HG02610 (cell line): Measurements from ENCODE around the gene GNL3L.
"Not testable (repeated sequence)": the region's sequence is repeated elsewhere in the genome, so short reads cannot be mapped to it uniquely, and the experiment has no call there.

Experiments used
- ATAC-seq: cut with Tn5 transposase; IDR thresholded peaks from one replicate; pipeline ENCODE4 v1.9.1; 2021; ENCODE audit warnings: mild to moderate bottlenecking, moderate library complexity; ENCODE audit not compliant: unreplicated experiment

The GNL3L gene, protein sequence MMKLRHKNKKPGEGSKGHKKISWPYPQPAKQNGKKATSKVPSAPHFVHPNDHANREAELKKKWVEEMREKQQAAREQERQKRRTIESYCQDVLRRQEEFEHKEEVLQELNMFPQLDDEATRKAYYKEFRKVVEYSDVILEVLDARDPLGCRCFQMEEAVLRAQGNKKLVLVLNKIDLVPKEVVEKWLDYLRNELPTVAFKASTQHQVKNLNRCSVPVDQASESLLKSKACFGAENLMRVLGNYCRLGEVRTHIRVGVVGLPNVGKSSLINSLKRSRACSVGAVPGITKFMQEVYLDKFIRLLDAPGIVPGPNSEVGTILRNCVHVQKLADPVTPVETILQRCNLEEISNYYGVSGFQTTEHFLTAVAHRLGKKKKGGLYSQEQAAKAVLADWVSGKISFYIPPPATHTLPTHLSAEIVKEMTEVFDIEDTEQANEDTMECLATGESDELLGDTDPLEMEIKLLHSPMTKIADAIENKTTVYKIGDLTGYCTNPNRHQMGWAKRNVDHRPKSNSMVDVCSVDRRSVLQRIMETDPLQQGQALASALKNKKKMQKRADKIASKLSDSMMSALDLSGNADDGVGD

DNA sequence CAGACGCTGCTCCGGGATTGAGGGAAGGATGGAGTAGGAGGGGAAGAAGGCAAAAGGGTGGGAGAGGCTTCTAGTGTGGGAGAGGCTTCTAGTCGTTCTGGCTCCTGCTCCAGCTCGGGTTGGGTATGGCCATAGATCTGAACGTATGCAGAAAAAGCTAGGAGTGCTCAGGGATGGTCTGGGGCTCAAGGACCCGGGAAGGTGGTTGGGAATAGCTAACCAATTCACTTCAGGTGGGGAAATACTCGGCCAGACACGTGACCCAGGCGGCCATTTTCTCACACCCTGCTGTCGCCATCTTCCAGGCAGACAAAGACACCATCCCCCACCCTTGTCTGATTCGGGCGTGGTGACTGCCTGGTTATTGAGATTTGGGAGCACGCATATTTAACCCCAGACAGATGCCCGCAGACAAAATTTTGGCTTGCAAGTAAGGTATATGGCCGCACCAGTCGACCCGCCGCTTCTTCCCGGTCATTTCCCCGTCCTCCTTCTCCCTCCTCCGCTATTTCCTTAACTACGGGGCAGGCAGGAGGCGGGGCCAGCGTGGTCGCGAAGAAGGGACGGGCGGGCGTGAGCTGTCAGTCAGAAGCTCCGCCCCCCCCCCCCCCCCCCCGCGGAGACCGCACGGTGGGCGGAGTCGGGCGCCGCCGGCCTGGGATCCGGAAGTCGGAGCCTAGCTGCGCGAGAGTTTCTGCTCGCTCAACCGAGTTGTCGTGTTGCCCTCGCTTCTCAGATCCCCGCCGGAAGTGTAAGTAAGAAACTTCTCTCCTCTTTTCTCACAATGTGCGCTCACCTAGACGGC is at the start of gene GNL3L:
Gene GNL3L (plus strand): TSS at position 668 of the 805 bp plus-strand sequence. CDS start 2,348 bp downstream, outside the sequence.
- ATAC-seq = peak; percentile 88

DNA sequence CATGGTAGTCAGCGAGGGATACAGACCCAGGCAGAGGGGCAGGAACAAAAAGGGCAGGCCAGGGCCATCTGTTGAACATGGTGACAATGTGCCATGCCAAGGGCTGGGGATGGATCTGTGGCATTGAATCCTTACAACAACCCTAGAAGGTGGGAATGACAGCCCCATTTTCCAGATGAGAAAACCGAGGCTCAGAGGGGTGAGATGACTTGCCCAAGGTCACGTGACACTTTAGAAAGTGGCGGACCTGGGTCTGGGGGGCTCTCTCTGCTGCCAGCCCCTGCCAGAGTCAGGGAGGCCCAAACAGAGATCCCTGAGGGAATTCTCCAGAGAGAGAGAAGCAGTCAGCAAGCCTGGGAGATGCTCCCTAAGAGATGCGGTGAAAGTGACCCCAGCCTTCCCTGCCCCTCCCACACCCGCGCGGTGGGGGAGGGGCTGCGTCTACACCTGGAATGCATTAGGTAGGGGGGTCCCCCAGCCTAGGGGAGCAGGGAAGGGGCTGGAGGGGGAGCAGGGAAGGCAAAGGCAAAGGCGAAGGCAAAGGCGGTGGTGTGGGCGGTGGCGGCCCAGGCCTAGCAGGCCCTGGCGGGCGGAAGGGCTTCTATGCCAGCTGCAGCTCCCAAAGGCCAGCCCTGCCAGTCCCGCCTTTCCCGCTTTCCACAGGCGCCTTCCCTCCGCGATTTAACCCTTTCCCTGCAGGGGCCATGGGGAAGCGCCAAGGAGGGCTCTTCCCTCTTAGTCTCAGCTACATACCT is 47.0 kb upstream of the GNL3L start:
- ATAC-seq = no peak

DNA sequence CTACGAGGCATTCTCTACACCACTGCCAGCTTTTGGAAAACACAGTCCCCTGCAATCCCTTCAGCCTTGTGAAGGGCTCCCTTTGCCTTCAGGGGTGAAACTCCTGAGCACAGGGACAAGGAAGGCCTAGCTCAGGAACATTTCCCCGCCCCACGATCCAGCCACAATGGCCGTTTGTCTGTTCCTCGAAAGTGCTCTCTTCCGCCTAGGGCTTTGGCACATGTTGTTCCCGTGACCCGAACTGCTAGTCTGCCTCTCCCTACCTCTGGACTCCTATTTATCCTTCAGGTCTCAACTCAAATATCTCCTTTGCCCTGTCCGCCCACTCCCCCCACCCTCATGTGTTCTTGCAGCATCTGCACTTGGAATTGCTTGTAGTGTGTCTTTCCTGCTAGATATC is 46.1 kb upstream of the GNL3L start:
- no peak for ATAC-seq

DNA sequence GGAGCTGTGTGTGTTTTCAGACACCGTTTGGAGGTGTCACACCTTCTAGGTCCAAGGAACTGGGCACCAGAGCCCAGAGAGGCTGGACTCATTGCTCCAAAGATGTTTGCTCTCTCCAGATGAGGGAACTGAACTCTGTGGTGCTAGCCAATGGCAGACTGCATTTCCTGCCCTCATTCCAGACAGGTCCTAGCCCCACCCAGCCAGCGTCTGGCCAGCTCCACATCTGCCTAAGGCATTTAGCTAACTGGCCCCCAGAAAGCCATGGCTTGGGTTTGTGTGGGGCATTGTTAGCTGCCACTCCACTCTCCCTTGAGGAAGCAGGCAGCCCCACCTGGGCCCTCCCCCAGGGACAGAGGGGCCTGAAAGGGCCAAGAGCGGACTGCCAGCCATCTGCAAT is 45.4 kb upstream of the GNL3L start:
- ATAC-seq = no peak

DNA sequence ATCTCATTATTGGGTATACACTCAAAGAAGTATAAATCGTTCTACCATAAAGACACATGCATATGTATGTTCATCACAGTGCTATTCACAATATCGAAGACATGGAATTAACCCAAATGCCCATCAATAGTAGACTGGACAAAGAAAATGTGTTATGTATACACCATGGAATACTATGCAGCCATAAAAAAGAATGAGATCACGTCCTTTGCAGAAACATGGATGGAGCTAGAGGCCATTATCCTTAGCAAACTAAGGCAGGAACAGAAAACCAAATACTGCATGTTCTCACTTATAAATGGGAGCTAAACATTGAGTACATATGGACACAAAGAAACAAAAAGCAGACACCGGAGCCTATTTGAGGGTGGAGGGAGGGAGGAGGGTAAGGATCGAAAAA is 40.2 kb upstream of the GNL3L start:
- not testable (repeated sequence) for ATAC-seq

DNA sequence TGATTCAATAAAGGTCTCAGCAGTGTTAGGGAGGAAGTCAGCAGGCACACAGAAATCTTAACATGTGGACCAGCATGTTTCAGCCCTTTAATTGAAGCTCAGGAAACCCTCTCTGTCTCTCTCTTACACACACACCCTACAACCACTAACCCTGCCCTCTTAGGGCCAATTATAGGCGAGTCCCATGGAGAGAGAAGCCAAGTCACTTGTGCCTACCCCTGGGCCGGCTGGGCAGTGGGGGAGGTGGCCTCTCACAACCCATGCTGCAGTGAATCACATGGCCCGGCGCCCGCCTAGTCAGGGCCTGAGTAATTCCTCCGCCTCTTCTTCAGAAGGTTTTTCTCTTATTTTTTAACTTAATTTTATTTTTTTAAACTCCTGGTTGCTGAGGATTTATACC is 37.7 kb upstream of the GNL3L start:
- ATAC-seq = no peak

DNA sequence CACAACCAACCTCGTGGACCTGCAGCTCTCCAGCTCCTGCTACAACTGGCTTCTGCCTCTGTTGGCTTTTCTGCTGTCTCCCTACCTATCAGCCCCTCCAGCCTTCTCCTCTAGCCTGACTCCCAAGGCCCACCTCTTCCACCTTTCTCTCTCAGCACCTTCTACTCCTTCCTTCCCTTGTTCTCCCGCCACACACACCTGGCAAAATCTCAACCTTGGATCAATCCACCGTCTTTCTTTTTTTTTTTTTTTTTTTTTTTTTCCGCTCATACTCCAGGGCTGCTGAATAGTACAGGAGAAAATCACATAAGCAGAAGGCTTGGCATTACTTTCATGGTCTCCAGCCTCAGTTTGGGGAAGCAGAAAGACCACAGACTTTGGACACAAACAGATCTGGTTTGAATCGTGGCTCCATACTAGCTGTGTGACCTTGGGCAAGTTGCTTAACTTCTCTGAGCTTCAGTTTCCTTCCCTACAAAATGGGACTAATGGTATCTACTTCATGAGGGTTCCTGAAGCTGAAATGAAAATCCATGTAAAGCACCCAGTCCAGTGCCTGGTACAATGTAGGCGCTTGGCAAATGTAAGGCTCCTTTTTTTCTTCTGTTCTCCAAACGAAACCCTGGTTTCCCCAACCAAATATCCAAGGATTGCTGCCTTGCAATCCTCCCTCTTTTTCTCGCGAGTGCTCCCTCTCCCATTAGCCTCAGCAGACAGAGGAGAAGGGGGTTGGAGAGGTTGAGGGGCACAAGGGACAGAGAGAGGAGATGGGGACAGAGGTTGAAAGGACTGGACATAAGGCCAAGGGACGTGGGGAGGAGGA is 35.6 kb upstream of the GNL3L start:
- no peak for ATAC-seq

DNA sequence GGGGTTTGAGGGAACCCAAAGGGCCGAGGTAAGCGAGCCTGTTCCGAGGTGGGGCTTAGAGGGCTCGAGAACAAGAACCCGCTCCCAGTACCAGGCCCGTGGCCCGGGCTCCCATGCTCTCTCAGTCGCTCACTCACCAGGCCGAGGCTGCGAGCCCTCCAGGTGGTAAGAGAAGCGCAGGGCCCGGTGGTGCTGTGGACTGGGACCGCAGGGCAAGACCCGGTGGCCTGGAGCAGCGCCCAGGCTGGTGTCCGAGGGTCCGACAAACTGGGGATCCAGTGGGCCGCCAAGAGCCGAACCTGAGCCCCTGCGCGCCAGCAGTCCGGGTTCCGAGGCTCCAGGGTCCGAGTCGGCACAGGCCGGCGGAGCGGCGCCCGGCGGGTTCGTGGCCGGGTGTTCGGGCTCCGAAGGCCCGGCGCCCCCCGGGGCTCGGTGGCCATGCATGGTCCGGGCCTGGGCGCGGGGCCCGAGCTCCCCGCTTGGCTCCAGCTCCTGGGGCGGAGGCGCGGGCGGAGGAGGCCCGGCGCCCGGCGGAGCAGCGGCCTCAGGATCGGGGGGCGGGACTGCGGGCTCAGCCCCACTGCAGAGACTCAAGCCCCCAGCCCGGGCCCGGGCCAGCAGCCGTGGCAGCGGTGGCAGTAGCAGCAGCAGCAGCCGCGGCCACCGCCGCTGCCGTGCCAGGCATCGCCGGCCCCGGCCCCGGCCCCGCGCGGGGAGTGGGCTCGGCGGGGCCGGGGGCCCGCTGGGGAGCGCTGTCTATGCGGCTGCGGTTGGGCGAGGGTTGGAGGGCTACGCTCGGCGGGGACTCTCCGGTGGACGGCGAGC is 34.8 kb upstream of the GNL3L start:
- ATAC-seq = no peak

DNA sequence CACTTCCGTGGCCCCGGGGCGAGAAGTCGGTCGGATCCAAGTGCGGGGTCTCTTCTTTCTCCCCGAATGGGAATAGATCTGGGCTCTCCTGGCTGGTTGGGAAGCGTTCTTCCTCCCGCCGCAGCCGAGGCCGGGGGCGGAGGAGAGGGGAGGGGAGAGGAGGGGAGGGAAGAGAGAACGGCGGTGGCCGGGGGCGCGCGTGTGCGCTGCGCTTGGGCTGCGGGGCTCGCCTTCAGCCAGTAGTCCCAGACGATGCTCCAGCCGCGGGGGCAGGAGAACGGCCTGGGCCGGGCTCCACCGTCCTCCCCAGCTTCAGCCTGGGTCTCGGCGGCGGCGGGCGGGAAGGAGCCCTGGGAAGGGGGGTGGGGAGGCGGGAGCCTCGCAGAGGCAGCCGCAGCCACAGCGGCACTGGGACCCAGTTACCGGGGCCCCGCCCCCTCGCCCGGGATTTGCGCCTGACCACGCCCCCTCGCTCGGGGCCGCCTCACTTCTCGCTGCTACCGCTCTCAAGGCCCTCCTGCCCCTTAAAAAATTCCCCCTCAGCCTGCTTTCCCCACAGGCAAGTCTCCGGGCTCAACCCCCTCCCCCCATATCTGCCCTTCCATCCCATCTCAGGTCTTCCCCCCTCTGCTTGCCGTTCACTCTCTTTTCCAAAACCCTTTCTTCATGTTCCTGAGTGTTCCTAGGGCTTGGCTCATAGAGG is 34.1 kb upstream of the GNL3L start, which contains the start of gene FGD1:
Gene FGD1 (minus strand): TSS at position 421 of the 703 bp plus-strand sequence. CDS start 802 bp downstream, outside the sequence.
- ATAC-seq = no peak

DNA sequence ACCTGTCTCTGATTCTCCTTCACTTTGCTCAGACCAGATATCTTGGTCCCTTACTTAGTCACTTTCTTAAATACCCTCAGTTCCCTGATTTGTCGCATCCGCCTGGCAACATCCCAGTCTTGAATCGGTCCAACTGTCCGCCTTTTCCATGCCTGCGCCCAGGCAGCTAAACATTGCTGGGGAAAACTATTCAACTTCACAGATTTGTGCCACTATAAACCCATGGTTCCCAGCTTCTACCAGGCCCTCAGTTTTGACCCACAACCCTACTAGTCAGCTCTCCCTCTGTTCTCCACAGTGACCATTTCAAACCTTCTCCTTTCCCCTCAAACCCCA is 33.5 kb upstream of the GNL3L start:
- no peak for ATAC-seq

DNA sequence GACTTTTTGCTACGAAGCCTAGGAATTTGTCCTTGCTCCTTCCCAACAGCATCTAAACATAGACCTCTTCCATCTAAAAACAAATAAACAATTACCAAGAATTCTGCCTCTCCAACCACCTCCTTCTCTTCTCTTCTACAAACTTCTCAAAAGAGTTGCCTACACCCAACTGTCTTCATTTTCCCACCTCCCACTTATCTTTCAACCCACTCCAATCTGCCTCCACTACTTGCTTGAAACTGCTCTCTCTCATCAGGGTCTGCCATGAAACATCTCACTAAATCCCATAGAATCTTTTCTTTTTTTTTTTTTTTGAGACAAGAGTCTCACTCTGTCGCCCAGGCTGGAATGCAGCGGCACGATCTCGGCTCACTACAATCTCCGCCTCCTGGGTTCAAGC is 33.1 kb upstream of the GNL3L start:
- no peak for ATAC-seq

DNA sequence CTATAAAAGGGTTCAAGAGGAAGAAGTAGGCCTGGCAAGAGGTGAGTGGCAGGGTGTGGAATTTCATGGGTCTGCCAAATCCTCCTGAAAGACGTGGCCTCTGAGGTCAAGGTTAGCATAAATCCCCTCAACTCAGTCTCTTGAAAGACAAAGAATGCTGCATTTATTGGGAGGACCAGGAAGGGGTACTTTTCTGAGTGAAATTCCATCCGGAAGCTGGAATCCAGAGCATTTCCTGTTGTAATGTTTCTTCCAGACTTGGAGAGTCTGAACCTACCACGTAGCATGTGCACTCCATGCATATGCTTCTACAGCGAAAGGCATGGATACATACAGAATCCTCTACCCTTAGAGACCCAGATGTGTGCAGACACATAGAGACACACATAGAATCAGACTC is 20.6 kb upstream of the GNL3L start:
- no peak for ATAC-seq

DNA sequence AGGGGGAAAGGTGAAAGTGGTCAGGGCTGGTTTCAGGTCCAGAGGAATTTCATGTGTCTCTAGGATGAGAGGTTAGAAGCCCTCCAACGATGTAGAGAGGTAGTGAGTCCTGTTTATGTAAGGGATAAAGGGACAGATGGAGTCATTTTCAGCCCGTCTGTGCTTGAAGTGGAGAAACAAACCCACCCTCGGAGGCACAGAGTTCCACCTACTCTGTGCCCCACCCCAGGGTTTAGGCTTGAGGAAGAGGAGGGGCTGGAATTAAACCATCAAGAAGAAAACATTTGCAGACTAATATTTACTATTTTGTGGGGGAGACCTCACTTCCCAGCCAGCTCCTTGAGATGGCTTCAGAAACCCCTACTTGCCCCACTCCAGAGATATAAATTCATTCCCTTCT is 868 bp upstream of the GNL3L start:
- no peak for ATAC-seq

DNA sequence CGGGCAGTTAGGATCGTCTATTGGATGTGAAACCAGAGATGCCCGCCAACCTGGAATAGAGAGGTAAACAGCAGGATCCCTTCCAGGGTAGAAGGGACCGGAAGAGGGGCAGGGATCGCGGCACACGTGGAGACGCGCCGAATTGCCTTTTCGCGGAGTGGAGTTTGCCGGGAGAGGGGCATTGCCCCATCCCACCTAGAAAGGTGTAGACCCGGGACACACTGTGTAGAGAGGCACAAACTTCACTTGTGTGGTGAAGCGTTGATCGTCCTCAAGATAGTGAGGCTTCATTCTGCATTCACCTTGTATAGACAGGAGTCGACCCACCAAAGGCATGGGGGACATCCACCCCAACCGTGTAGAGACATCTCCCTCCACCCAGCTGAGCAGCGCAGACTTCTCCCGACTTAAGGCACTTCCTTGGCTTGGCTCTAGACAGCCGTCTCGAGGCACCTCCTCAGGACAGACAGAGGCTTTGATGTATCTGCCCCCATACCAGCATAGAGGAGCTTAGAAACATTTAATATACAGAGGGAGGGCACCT is 410 bp downstream of the GNL3L start:
- ATAC-seq = peak; percentile 30

DNA sequence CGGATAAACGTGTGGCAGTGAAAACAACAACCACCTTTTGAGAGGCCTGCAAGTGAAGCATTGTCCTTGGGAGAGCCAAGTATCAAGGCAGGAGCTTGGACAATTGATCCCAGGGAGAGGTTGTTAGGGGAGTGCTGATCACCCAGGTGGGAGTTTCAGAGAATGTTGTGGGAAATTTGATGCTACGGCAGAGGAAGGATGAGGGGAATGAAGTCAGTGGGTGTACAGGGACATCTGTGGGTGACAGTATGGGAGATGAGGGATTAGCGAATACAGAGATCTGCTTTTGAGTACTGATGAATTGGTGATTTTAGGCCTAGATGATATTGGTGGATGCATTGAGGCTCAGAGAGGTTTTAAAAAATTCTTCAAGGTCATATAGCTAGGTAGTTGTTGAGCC is 4.3 kb downstream of the GNL3L start:
- ATAC-seq = no peak

DNA sequence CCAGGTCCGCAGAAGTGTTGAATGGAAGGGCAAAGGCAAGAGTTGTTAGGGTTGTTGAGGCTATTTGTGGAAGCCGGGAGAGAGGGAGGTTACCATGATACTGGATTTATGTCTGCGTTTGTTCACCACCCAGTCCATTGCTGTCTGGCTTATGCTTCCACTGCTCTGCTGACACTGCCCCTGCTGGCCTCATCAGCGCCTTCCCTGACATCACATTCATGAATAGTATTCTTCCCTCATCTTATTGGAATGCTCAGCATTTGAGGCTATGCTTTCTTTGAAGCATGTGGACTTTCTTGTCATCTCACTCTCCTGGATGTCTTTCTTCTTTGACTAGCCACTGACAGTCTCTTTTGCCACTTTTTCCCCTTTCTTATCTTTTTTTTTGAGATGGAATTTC is 10.3 kb downstream of the GNL3L start:
- no peak for ATAC-seq

DNA sequence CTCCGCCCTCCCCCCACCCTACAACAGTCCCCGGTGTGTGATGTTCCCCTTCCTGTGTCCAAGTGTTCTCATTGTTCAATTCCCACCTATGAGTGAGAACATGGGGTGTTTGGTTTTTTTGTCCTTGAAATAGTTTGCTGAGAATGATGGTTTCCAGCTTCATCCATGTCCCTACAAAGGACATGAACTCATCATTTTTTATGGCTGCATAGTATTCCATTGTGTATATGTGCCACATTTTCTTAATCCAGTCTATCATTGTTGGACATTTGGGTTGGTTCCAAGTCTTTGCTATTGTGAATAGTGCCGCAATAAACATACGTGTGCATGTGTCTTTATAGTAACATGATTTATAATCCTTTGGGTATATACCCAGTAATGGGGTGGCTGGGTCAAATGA is 12.2 kb downstream of the GNL3L start:
- not testable (repeated sequence) for ATAC-seq

DNA sequence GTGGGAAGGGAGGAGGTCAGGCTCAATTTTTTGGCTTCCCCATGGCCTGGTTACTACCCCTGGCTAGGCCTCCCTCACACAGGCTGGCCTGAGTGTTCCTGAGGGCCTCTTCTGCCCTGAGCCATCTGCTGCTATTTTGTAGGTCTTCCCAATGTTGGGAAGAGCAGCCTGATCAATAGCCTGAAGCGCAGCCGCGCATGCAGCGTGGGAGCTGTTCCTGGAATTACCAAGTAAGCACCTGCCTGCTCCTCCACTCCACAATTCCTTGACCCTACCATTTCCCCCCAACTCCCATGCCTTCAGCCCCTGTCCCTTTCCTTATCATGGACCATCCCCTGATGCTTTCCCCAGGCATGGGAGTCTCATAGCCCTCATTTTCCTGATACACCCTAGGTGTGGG is 20.8 kb downstream of the GNL3L start:
- no peak for ATAC-seq
